HEK293 (cell line): ENCODE results near the gene CARD6.

Source experiments
- CTCF ChIA-PET: fragments of 350-600 bp; formaldehyde crosslinking; extraction: SDS; loops from one replicate; lab custom pipeline; 2021; ENCODE audit warnings: antibody characterized with exemption; lab: Yijun Ruan, JAX
- POLR2A ChIA-PET: fragments of 300-600 bp; formaldehyde crosslinking; extraction: SDS; loops from one replicate; lab custom pipeline; 2020; ENCODE audit warnings: antibody characterized with exemption, inconsistent platforms; lab: Yijun Ruan, JAX
- H3K27ac ChIP-seq: fragments of 200-500 bp; sonication (Bioruptor generic); 2 replicates; pipeline ENCODE4 v1.5.1; 2014; ENCODE audit warnings: low read depth, low read length, control low read depth, inconsistent platforms; ENCODE audit errors: extremely low read depth
- H3K36me3 ChIP-seq, 2 experiments: fragments of 200-500 bp in 1 of 2; sonication (Bioruptor generic) in 1 of 2; 1 replicate in 1 of 2; 2 replicates in 1 of 2; pipeline ENCODE4 v1.5.1; 2014 to 2017; ENCODE audit warnings: inconsistent platforms in 2 of 2, low read length in 2 of 2; ENCODE audit not compliant: control insufficient read depth in 2 of 2, insufficient read depth in 1 of 2
- H3K4me1 ChIP-seq: fragments of 200-500 bp; sonication (Bioruptor generic); 2 replicates; pipeline ENCODE4 v1.5.1; 2014; ENCODE audit warnings: mild to moderate bottlenecking, low read length, inconsistent platforms; ENCODE audit not compliant: control insufficient read depth, insufficient read depth
- H3K4me3 ChIP-seq: 2 replicates; pipeline ENCODE4 v1.5.1; 2011; ENCODE audit warnings: low read depth, mild to moderate bottlenecking, control low read depth, low read length, moderate library complexity
- H3K9me3 ChIP-seq: fragments of 200-500 bp; sonication (Bioruptor generic); 2 replicates; pipeline ENCODE4 v1.5.1; 2014; ENCODE audit warnings: low read depth, low read length, inconsistent platforms; ENCODE audit not compliant: control insufficient read depth, insufficient read depth
- GLIS1 ChIP-seq: fragments of 450-650 bp; formaldehyde crosslinking; IDR thresholded peaks from 2 replicates; pipeline ENCODE4 v1.5.1; 2016; ENCODE audit warnings: missing biosample characterization, missing genetic modification characterization
- GLIS2 ChIP-seq: fragments of 450-650 bp; formaldehyde crosslinking; IDR thresholded peaks from 2 replicates; pipeline ENCODE4 v1.5.1; 2016; ENCODE audit warnings: missing biosample characterization, missing genetic modification characterization
- IKZF3 ChIP-seq: fragments of 450-650 bp; IDR thresholded peaks from 2 replicates; pipeline ENCODE4 v1.5.0; 2018; ENCODE audit warnings: missing biosample characterization, mild to moderate bottlenecking, missing genetic modification characterization, moderate library complexity
- KLF8 ChIP-seq: fragments of 450-650 bp; formaldehyde crosslinking; IDR thresholded peaks from 2 replicates; pipeline ENCODE4 v1.5.1; 2016; ENCODE audit warnings: missing biosample characterization, missing genetic modification characterization
- OVOL3 ChIP-seq: fragments of 450-650 bp; formaldehyde crosslinking; IDR thresholded peaks from 2 replicates; pipeline ENCODE4 v1.5.1; 2016; ENCODE audit warnings: missing biosample characterization, missing genetic modification characterization
- PRDM1 ChIP-seq: fragments of 450-650 bp; formaldehyde crosslinking; IDR thresholded peaks from 2 replicates; pipeline ENCODE4; 2016; ENCODE audit warnings: missing biosample characterization, missing genetic modification characterization
- WT1 ChIP-seq: fragments of 450-650 bp; formaldehyde crosslinking; IDR thresholded peaks from 2 replicates; pipeline ENCODE4 v1.5.1; 2016; ENCODE audit warnings: missing biosample characterization, missing genetic modification characterization
- YY1 ChIP-seq: fragments of 450-650 bp; formaldehyde crosslinking; IDR thresholded peaks from 2 replicates; pipeline ENCODE4 v1.5.1; 2018; ENCODE audit warnings: missing biosample characterization, missing genetic modification characterization
- ZBTB1 ChIP-seq: fragments of 450-650 bp; formaldehyde crosslinking; IDR thresholded peaks from 2 replicates; pipeline ENCODE4 v1.5.1; 2016; ENCODE audit warnings: missing biosample characterization, missing genetic modification characterization
- ZBTB49 ChIP-seq: fragments of 450-650 bp; formaldehyde crosslinking; IDR thresholded peaks from 2 replicates; pipeline ENCODE4 v1.5.1; 2016; ENCODE audit warnings: missing biosample characterization, missing genetic modification characterization, low read depth
- ZFP3 ChIP-seq: fragments of 450-650 bp; formaldehyde crosslinking; IDR thresholded peaks from 2 replicates; pipeline ENCODE4 v1.5.1; 2016; ENCODE audit warnings: low read depth, missing biosample characterization, missing genetic modification characterization
- ZNF138 ChIP-seq: fragments of 450-650 bp; formaldehyde crosslinking; IDR thresholded peaks from 2 replicates; pipeline ENCODE4 v1.5.1; 2016; ENCODE audit warnings: missing biosample characterization, missing genetic modification characterization, borderline replicate concordance
- ZNF184 ChIP-seq: fragments of 450-650 bp; IDR thresholded peaks from 2 replicates; pipeline ENCODE4 v1.5.1; 2018; ENCODE audit warnings: missing biosample characterization, mild to moderate bottlenecking, missing genetic modification characterization
- ZNF2 ChIP-seq: fragments of 450-650 bp; formaldehyde crosslinking; IDR thresholded peaks from 2 replicates; pipeline ENCODE4 v1.5.1; 2016; ENCODE audit warnings: missing biosample characterization, missing genetic modification characterization
- ZNF23 ChIP-seq: fragments of 450-650 bp; formaldehyde crosslinking; IDR thresholded peaks from 2 replicates; pipeline ENCODE4 v1.5.1; 2016; ENCODE audit warnings: missing biosample characterization, missing genetic modification characterization, borderline replicate concordance
- ZNF248 ChIP-seq: fragments of 450-650 bp; formaldehyde crosslinking; IDR thresholded peaks from 2 replicates; pipeline ENCODE4 v1.5.1; 2017; ENCODE audit warnings: missing biosample characterization, missing genetic modification characterization
- ZNF311 ChIP-seq: fragments of 450-650 bp; formaldehyde crosslinking; IDR thresholded peaks from 2 replicates; pipeline ENCODE4 v1.5.1; 2017; ENCODE audit warnings: missing biosample characterization, missing genetic modification characterization, borderline replicate concordance
- ZNF341 ChIP-seq: fragments of 450-650 bp; formaldehyde crosslinking; IDR thresholded peaks from 2 replicates; pipeline ENCODE4; 2016; ENCODE audit warnings: low read depth, missing biosample characterization, missing genetic modification characterization
- ZNF350 ChIP-seq: fragments of 450-650 bp; formaldehyde crosslinking; IDR thresholded peaks from 2 replicates; pipeline ENCODE4 v1.5.0; 2017; ENCODE audit warnings: missing biosample characterization, mild to moderate bottlenecking, missing genetic modification characterization
- ZNF366 ChIP-seq: fragments of 450-650 bp; formaldehyde crosslinking; conservative IDR thresholded peaks from 2 replicates; pipeline ENCODE4 v1.5.1; 2016; ENCODE audit warnings: missing biosample characterization, missing genetic modification characterization
- ZNF416 ChIP-seq: fragments of 450-650 bp; formaldehyde crosslinking; IDR thresholded peaks from 2 replicates; pipeline ENCODE4 v1.5.1; 2016; ENCODE audit warnings: missing biosample characterization, missing genetic modification characterization
- ZNF423 ChIP-seq: fragments of 450-650 bp; formaldehyde crosslinking; IDR thresholded peaks from 2 replicates; pipeline ENCODE4 v1.5.1; 2016; ENCODE audit warnings: missing biosample characterization, missing genetic modification characterization
- ZNF48 ChIP-seq: fragments of 450-650 bp; formaldehyde crosslinking; IDR thresholded peaks from 2 replicates; pipeline ENCODE4 v1.5.1; 2016; ENCODE audit warnings: missing biosample characterization, missing genetic modification characterization
- ZNF513 ChIP-seq: fragments of 450-650 bp; IDR thresholded peaks from 2 replicates; pipeline ENCODE4 v1.5.1; 2018; ENCODE audit warnings: missing biosample characterization, missing genetic modification characterization
- ZNF548 ChIP-seq: fragments of 450-650 bp; formaldehyde crosslinking; IDR thresholded peaks from 2 replicates; pipeline ENCODE4 v1.5.1; 2016; ENCODE audit warnings: missing biosample characterization, missing genetic modification characterization
- ZNF585B ChIP-seq: fragments of 450-650 bp; formaldehyde crosslinking; IDR thresholded peaks from 2 replicates; pipeline ENCODE4 v1.5.1; 2016; ENCODE audit warnings: missing biosample characterization, missing genetic modification characterization
- ZNF639 ChIP-seq: fragments of 450-650 bp; formaldehyde crosslinking; IDR thresholded peaks from 2 replicates; pipeline ENCODE4 v1.5.1; 2016; ENCODE audit warnings: missing biosample characterization, missing genetic modification characterization
- ZNF677 ChIP-seq: fragments of 450-650 bp; IDR thresholded peaks from 2 replicates; pipeline ENCODE4 v1.5.0; 2018; ENCODE audit warnings: missing biosample characterization, mild to moderate bottlenecking, missing genetic modification characterization, moderate library complexity
- ZNF692 ChIP-seq: fragments of 450-650 bp; formaldehyde crosslinking; IDR thresholded peaks from 2 replicates; pipeline ENCODE4 v1.5.1; 2016; ENCODE audit warnings: missing biosample characterization, missing genetic modification characterization
- ZNF707 ChIP-seq: fragments of 450-650 bp; formaldehyde crosslinking; IDR thresholded peaks from 2 replicates; pipeline ENCODE4 v1.5.1; 2016; ENCODE audit warnings: missing biosample characterization, missing genetic modification characterization
- ZNF785 ChIP-seq: fragments of 450-650 bp; formaldehyde crosslinking; IDR thresholded peaks from 2 replicates; pipeline ENCODE4 v1.5.1; 2016; ENCODE audit warnings: missing biosample characterization, missing genetic modification characterization
- ZSCAN23 ChIP-seq: fragments of 450-650 bp; formaldehyde crosslinking; IDR thresholded peaks from 2 replicates; pipeline ENCODE4 v1.5.1; 2016; ENCODE audit warnings: missing biosample characterization, missing genetic modification characterization

Gene CARD6

GRCh38 chr5:40797273-40798011, 43.7 kb upstream of the CARD6 start:
- ChIA-PET CTCF (interaction anchor here (1.3 to 2.0 kb wide), 3 partner anchors 29 to 51 kb away, joined by 4 to 7 read pairs (median 5); no protein-coding TSS in a partner anchor), POLR2A (interaction anchor here (0.6 to 1.5 kb wide), 7 partner anchors 10 to 118 kb away, joined by 3 to 5 read pairs (median 3); partner anchors contain the start of genes PTGER4 and TTC33)
- Histone ChIP-seq H3K4me3 (peak overlapping the region; percentile 76), H3K36me3 (peaks cover 0 to 3% of the 10 kb centered on the region in 2 experiments; a peak in 1 of 3 replicates), H3K27ac (peak overlapping the region; percentile 98), H3K4me1 (peaks cover 23% of the 10 kb centered on the region), H3K9me3 (no peaks in the 10 kb centered on the region)
- TF ChIP-seq ZNF785 (tag by site-specific recombination), result no peak
- no peak for TF ChIP-seq YY1 (tag by site-specific recombination)
- no peak for TF ChIP-seq ZNF248
- no peak for TF ChIP-seq ZNF416 (tag by site-specific recombination)
- TF ChIP-seq ZNF639 (tag by site-specific recombination), result no peak
- TF ChIP-seq ZNF48 (tag by site-specific recombination), result no peak
- no peak for TF ChIP-seq ZSCAN23
- no peak for TF ChIP-seq PRDM1 (tag by site-specific recombination)
- TF ChIP-seq ZNF585B (tag by site-specific recombination), result 0 out of 2 replicates have a peak, but pooled peaks have one; percentile 2
- peak; percentile 37; the same call in 1 of the 2 replicates for TF ChIP-seq ZNF2 (tag by site-specific recombination)
- no peak for TF ChIP-seq ZNF513 (tag by site-specific recombination)
- no peak for TF ChIP-seq ZNF677
- TF ChIP-seq ZNF341 (tag by site-specific recombination), result no peak
- TF ChIP-seq ZNF707 (tag by site-specific recombination), result no peak
- TF ChIP-seq GLIS1 (tag by site-specific recombination), result peak; percentile 82
- TF ChIP-seq ZBTB1 (tag by site-specific recombination), result no peak
- TF ChIP-seq KLF8, result peak; percentile 75
- TF ChIP-seq ZNF138 (tag by site-specific recombination), result no peak
- no peak for TF ChIP-seq ZBTB49 (tag by site-specific recombination)
- TF ChIP-seq ZNF366 (tag by site-specific recombination), result no peak
- TF ChIP-seq ZNF23 (tag by site-specific recombination), result no peak
- no peak for TF ChIP-seq WT1 (tag by site-specific recombination)
- TF ChIP-seq ZNF548 (tag by site-specific recombination), result no peak
- TF ChIP-seq ZNF184, result 0 out of 2 replicates have a peak, but pooled peaks have one; percentile 14
- no peak for TF ChIP-seq OVOL3 (tag by site-specific recombination)
- TF ChIP-seq ZNF350 (tag by site-specific recombination), result no peak
- TF ChIP-seq IKZF3 (tag by site-specific recombination), result peak; percentile 82; the same call in 1 of the 2 replicates
- TF ChIP-seq ZNF423 (tag by site-specific recombination), result peak; percentile 98
- TF ChIP-seq ZNF311, result no peak
- TF ChIP-seq ZNF692 (tag by site-specific recombination), result peak; percentile 51; the same call in 1 of the 2 replicates
- TF ChIP-seq ZFP3 (tag by site-specific recombination), result no peak
- peak; percentile 87 for TF ChIP-seq GLIS2 (tag by site-specific recombination)
